ENCODE results near the gene CH25H.
"Not testable (repeated sequence)": the region's sequence is repeated elsewhere in the genome, so short reads cannot be mapped to it uniquely, and the experiment has no call there.

CH25H gene, protein sequence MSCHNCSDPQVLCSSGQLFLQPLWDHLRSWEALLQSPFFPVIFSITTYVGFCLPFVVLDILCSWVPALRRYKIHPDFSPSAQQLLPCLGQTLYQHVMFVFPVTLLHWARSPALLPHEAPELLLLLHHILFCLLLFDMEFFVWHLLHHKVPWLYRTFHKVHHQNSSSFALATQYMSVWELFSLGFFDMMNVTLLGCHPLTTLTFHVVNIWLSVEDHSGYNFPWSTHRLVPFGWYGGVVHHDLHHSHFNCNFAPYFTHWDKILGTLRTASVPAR

DNA sequence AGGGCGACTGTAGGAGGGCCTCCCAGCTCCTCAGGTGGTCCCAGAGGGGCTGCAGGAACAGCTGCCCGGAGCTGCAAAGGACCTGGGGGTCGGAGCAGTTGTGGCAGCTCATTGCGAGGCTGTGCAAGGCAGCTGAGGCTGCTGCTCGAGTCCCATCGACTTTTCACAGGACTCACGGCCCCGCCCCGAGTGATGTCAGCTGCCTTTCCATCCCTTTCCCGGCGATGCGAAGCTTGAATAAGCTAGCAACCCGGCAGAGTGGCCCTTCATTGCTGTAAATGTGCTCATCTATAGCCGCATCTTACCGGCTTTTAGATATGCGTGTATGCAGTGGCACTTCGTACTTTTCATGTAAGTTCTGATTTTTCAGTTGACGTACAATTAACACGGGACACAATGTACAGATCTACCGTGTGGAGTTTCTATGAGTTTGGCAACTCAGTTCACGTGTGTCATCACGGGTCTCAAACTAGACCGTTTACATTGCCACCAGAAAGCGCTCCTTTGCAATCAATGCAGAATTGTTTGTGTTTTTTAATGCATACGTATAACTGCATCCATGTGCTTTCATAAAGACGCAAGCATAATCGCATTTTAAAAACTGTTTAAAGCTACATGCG is at the start of gene CH25H:
Gene CH25H (minus strand): TSS at position 137 of the 620 bp plus-strand sequence. CDS start 25 bp downstream, at position 112.
- DNase-seq = no peak

DNA sequence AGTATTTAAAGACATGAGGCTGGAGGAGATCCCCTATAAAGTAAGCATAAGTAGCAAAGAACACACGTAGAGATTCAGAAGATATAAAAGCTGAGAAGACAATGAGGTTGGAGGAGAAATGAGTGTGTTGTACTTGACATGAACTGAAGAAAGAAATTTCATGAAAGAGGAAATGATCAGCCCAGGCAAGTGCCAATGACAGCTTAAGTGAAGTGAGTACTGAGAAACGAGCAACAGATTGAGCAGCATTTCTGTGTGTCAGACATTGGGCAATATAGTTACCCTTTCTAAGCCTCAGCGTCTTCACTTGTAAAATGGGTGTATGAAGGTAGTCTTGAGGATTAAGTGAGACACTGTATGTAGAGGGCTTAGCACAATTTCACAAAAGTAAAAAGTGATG is 49.2 kb upstream of the CH25H start:
- DNase-seq = no peak

GRCh38 chr10:89255793-89256192 is 48.7 kb upstream of the CH25H start:
- DNase-seq = no peak

- not testable (repeated sequence) for DNase-seq
Measured at GRCh38 chr10:89255091-89255579, 48.0 kb upstream of the CH25H start.

- DNase-seq = no peak
Measured at GRCh38 chr10:89252225-89252585, 45.1 kb upstream of the CH25H start.

GRCh38 chr10:89251409-89252224 is 44.5 kb upstream of the CH25H start, which contains the start of gene LIPA:
LIPA (minus strand) TSS chr10:89251775; CDS start chr10:89247648, 4,127 bp downstream.
- peak; percentile 92 for DNase-seq

DNA sequence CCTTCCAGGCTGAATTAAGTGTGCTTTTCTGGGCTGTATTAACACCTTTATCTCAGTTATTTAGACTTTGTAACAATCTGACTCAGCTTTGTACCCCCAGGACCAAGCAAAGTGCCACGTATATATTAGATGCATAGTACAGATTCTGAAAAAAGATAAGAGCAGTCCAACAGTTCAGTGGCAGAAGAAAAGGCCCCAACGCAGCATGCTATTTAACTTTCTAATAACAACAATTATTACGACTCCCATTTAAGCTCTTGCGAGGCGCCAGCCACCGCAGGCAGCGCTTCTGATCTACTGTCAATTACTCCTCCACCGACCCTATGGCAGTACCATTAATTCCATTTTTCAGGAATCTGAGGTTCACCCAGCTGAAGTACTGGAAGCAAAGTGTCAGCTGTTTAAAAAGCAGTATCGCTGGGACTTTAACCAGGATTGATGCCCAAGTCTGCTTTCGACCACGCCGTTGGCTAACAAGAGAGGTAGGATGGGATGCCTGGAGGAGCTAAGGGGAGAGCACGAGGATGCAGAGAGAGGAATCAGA is 43.8 kb upstream of the CH25H start:
- DNase-seq = no peak

GRCh38 chr10:89248990-89249389 is 41.9 kb upstream of the CH25H start:
- DNase-seq = no peak

- not testable (repeated sequence) for DNase-seq
Measured at GRCh38 chr10:89247623-89248022, 40.5 kb upstream of the CH25H start.

- no peak for DNase-seq
Measured at GRCh38 chr10:89245802-89246201, 38.7 kb upstream of the CH25H start.

GRCh38 chr10:89242840-89243568 is 35.9 kb upstream of the CH25H start:
- no peak for DNase-seq

- DNase-seq = no peak
Measured at GRCh38 chr10:89242345-89242684, 35.2 kb upstream of the CH25H start.

GRCh38 chr10:89241486-89242344 is 34.6 kb upstream of the CH25H start:
- DNase-seq = no peak

GRCh38 chr10:89241026-89241425 is 33.9 kb upstream of the CH25H start:
- no peak for DNase-seq

DNA sequence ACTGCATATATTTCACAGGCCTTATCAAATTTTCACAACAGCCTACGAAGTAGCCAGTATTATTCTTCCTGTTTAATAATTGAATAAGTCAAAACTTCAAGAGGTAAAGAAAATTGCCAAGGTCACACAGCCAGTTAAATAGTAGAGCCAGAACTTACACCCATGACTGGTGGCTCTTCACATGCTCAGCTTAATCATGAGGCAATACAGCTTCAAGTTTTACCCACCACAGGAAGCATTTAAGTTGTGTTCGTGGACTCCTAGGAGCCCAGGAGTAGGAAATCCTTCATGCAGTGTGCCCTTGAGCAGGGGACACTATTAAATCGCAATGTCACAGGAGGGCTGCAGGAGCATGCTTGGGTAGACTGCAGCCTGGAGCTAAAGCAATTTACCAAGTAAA is 33.4 kb upstream of the CH25H start:
- no peak for DNase-seq

DNA sequence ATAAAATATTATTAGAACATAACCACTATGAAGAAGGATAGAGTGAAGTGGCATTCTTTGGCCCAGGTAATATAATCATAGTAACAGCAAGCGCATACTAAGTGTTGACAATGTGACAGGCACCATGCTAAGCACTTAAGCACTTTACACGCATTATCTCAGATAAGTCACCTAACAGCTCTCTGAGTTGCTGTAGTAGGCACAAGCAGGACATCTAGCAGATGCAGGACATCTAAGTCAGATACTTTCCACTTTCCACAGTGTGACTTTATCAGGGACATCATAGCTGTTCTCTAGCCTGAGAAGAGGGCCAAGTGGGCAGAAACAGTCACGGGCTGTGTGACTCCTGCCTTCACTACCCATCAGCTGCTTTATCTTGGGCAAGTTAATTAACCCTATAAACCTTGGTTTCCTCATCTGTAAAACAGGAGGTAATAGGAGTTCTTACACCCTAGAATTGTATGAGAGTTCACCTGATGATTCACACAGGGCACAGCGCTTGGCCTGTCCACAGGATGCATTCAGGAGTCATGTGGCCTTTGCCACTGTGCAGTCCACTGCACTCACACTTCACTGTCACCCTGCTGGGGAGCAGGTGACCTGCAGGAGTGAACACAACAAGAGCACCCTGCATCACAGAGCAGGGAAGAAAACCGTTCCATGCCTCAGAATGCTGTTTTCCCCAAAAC is 32.0 kb upstream of the CH25H start:
- no peak for DNase-seq

DNA sequence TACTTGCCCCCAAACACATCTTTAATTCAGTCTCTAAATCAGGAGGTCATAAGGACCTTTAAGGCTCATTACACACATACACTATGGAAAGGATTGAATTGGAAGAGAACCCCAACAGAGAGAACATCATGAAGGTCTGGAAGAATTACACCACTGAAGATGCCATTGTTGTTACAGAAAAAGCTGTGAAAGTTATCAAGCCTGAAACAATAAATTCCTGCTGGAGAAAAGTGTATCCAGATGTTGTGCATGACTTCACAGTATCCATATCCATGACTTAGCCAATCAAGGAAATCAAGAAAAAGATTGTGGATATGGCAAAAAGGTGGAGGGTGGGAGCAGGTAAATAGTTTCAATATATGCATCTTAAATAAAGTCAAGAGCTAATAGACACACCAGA is 30.7 kb upstream of the CH25H start:
- no peak for DNase-seq

DNA sequence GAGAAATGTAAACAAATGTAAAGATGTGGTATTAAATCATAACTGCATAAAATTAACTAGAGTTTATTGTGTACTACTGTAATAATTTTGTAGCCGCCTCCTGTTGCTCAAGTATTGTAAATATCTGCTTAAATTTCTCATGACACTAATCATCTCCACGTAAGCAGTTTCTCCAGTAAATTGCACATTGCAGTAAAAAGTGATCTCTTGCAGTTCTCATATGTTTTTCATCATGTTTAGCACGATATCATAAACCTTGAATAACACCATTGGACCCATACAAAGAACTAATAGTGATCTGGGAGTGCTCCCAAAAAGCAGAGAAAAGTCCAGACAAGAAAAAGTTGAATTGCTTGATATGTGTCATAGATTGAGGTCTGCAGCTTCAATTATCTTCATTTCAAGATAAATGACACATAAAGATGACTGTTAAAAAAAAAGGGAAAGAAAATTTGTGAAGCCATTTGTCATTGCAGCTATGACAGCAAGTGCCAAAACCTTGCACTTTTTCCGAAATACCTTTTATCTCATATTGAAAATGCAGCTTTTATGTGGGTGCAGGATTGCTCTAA is 29.2 kb upstream of the CH25H start:
- DNase-seq = no peak

DNA sequence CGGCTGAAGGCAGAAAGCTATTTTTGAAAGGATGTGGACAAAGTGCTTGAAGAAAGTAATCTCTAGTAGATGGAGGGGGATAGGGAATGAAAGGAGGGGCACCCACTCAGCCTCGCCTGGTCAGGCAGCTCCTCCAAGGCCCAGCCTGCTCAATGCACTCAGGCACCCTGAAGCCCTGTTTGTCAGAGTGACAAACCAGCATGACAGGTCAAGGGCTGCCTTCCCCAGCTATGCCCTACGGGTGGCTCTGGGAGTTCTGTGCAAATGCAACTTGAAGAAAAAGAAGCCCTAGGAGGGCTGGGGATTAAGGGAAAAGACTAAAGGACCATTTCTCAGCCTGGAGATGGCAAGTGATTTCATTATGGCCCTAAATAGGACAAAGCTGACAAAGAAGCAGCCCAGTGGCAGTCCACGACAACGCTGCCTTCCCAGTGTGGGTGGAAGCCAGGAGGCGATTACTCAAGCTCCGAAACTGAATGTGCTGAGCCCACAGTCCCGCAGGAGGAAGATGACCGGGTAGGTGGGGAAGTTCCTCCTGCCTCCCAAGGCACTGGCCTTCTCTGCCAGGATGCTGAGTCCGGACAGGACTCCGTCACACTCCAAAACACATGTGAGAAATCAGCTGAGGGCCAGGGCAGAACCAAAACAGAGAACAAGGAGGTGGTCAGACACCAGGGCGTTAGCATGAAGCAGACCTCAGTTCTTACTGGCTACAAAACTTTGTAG is 28.1 kb upstream of the CH25H start:
- DNase-seq = no peak

DNA sequence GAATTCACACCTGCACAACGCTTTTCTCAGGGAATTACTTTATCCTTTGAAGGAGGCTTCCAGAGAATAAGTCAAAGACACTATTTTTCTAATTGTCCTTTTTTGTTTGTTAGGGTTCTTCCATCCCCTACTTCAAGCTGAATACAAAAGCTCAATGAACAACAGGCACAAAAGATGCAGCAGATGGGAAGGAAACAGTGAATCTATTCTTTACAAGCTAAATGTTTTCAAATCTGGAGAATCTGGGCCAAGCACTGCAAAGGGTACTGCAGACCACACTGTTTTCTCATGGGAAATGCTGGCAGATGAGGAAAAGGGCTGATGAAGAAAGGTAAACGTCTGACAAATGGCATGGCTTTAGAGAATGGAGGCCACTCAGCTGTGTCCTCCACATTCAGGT is 25.9 kb upstream of the CH25H start:
- DNase-seq = no peak
